ENCODE data around the gene NADK2. TPM values are rescaled to one million over a fixed set of nuclear protein-coding genes. Genes with fewer than 3 reads are reported as not detected.

Gene NADK2
- total RNA-seq, 1 donor: 34.7 TPM

DNA sequence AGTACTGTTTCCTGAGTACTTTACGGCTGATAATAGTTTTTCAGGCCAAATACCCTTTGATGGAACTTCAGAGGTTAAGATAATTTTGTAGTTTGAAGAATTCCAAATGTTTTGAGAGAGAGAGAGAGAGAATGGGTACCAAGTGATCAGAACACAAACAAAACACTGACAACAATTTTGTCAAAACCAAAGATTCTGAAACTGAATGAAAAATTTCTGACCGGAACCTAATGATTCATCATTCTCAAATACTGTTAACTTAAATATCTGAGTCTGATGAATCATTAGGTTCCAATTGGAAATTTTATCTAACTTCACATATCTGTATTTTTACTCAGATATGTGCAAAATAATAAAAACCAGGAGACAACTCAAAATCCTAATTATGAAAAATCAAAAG, 94.0 kb downstream of the NADK2 start:
- Histone ChIP-seq H3K27ac (ENCODE audit: low read depth, low read length) (no peak overlapping the region), H2AFZ (ENCODE audit: low read length) (no peak overlapping the region), H3K4me1 (ENCODE audit: insufficient read depth, low read length) (peaks cover 13% of the 10 kb centered on the region), H3K9me3 (ENCODE audit: low read depth, low read length) (no peaks in the 10 kb centered on the region), H3K4me2 (ENCODE audit: insufficient read depth, low read length) (peak overlapping the region; percentile 29), H4K20me1 (ENCODE audit: insufficient read depth, low read length) (no peaks in the 10 kb centered on the region), H3K36me3 (ENCODE audit: insufficient read depth, low read length) (no peaks in the 10 kb centered on the region), H3K79me2 (ENCODE audit: insufficient read depth, low read length) (peaks cover 43% of the 10 kb centered on the region), H3K4me3 (ENCODE audit: insufficient read depth, low read length) (no peak overlapping the region), H3K27me3 (ENCODE audit: insufficient read depth, low read length) (no peaks in the 10 kb centered on the region)
- TF ChIP-seq, protein P1, sequence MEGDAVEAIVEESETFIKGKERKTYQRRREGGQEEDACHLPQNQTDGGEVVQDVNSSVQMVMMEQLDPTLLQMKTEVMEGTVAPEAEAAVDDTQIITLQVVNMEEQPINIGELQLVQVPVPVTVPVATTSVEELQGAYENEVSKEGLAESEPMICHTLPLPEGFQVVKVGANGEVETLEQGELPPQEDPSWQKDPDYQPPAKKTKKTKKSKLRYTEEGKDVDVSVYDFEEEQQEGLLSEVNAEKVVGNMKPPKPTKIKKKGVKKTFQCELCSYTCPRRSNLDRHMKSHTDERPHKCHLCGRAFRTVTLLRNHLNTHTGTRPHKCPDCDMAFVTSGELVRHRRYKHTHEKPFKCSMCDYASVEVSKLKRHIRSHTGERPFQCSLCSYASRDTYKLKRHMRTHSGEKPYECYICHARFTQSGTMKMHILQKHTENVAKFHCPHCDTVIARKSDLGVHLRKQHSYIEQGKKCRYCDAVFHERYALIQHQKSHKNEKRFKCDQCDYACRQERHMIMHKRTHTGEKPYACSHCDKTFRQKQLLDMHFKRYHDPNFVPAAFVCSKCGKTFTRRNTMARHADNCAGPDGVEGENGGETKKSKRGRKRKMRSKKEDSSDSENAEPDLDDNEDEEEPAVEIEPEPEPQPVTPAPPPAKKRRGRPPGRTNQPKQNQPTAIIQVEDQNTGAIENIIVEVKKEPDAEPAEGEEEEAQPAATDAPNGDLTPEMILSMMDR (IDR thresholded peaks at IDR 0.05; ENCODE audit: extremely low read depth, low read depth, low read length): no peak
- no peak for DNase-seq (ENCODE audit: insufficient read length, low spot score, missing footprints)

DNA sequence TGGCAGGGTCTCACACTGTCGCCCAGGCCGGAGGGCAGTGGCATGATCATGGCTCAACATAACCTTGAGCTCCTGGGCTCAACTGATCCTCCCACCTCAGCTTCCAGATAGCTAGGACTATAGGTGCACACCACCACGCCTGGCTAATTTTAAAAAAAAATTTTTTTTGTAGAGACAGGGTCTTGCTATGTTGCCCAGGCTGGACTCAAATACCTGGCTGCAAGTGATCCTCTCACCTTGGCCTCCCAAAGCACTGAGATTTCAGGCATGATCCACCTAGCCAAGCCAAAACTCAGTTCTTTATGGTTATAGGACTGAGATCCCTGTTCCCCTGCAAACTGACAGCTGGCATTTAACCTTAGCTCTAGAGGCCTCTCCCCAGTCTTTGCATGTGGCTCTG, 95.3 kb downstream of the NADK2 start:
- TF ChIP-seq, protein P1 (IDR thresholded peaks at IDR 0.05; ENCODE audit: extremely low read depth, low read depth, low read length): no peak
- Histone ChIP-seq H3K9me3 (ENCODE audit: low read depth, low read length) (no peaks in the 10 kb centered on the region), H3K27me3 (ENCODE audit: insufficient read depth, low read length) (no peaks in the 10 kb centered on the region), H3K4me1 (ENCODE audit: insufficient read depth, low read length) (peaks cover 13% of the 10 kb centered on the region), H2AFZ (ENCODE audit: low read length) (no peak overlapping the region), H4K20me1 (ENCODE audit: insufficient read depth, low read length) (no peaks in the 10 kb centered on the region), H3K27ac (ENCODE audit: low read depth, low read length) (no peak overlapping the region), H3K4me2 (ENCODE audit: insufficient read depth, low read length) (no peak overlapping the region), H3K4me3 (ENCODE audit: insufficient read depth, low read length) (no peak overlapping the region), H3K79me2 (ENCODE audit: insufficient read depth, low read length) (peaks cover 33% of the 10 kb centered on the region), H3K36me3 (ENCODE audit: insufficient read depth, low read length) (no peaks in the 10 kb centered on the region)
- no peak for DNase-seq (ENCODE audit: insufficient read length, low spot score, missing footprints)

DNA sequence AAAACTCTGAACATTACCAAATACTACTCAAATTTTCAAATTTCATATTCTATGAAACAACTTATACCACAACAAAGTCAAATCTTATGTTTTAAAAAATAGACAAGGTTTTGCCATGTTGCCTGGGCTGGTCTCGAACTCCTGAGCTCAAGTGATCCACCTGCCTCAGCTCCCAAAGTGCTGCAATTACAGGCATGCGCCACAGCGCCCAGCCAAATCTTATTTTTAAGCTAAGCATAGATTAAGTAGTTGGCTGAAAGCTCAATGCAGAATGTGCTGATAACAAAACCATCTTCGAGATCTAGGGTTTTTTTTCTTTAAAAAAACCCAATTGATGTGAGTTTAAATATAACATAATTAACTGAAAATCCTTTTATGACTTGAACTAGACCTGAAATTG, 96.4 kb downstream of the NADK2 start:
- Histone ChIP-seq H3K4me2 (ENCODE audit: insufficient read depth, low read length) (no peak overlapping the region), H4K20me1 (ENCODE audit: insufficient read depth, low read length) (no peaks in the 10 kb centered on the region), H3K79me2 (ENCODE audit: insufficient read depth, low read length) (peaks cover 24% of the 10 kb centered on the region), H2AFZ (ENCODE audit: low read length) (no peak overlapping the region), H3K27ac (ENCODE audit: low read depth, low read length) (no peak overlapping the region), H3K4me3 (ENCODE audit: insufficient read depth, low read length) (no peak overlapping the region), H3K27me3 (ENCODE audit: insufficient read depth, low read length) (no peaks in the 10 kb centered on the region), H3K9me3 (ENCODE audit: low read depth, low read length) (no peaks in the 10 kb centered on the region), H3K4me1 (ENCODE audit: insufficient read depth, low read length) (peaks cover 10% of the 10 kb centered on the region), H3K36me3 (ENCODE audit: insufficient read depth, low read length) (peaks cover 2% of the 10 kb centered on the region)
- no peak for DNase-seq (ENCODE audit: insufficient read length, low spot score, missing footprints)
- TF ChIP-seq, protein P1 (IDR thresholded peaks at IDR 0.05; ENCODE audit: extremely low read depth, low read depth, low read length): no peak

Small RNA genes within 50 kb of the gene (small RNA-seq; reads per million reads assigned to genes)
- gene MIR580 (7.0 reads per million, percentile 90 among the genes with 10 or more reads in this experiment), gene RNU6-1305P (not detected)

Other genes with a start within 250 kb of the NADK2 start
- gene UGT3A2, start 175.0 kb downstream of the NADK2 start, total RNA-seq: under 0.01 TPM in 1 of 2 replicates, not detected in the other
- 11.5 and 13.8 TPM in 2 replicates for gene LMBRD2, start 90.0 kb downstream of the NADK2 start, total RNA-seq
- 17.7 and 20.6 TPM in 2 replicates for gene SKP2, start 89.8 kb downstream of the NADK2 start, total RNA-seq
- 1.8 and 3.5 TPM in 2 replicates for gene RANBP3L, start 60.0 kb upstream of the NADK2 start, total RNA-seq

Data from osteoblast (primary cell).